ENCODE measurements around the gene ATP2C2. TPM values are rescaled to one million over a fixed set of nuclear protein-coding genes. Genes with fewer than 3 reads are reported as not detected.
"Not testable (repeated sequence)": the region's sequence is repeated elsewhere in the genome, so short reads cannot be mapped to it uniquely, and the experiment has no call there.

ATP2C2 gene
- total RNA-seq, 1 donor from 2014 or later: not detected

DNA sequence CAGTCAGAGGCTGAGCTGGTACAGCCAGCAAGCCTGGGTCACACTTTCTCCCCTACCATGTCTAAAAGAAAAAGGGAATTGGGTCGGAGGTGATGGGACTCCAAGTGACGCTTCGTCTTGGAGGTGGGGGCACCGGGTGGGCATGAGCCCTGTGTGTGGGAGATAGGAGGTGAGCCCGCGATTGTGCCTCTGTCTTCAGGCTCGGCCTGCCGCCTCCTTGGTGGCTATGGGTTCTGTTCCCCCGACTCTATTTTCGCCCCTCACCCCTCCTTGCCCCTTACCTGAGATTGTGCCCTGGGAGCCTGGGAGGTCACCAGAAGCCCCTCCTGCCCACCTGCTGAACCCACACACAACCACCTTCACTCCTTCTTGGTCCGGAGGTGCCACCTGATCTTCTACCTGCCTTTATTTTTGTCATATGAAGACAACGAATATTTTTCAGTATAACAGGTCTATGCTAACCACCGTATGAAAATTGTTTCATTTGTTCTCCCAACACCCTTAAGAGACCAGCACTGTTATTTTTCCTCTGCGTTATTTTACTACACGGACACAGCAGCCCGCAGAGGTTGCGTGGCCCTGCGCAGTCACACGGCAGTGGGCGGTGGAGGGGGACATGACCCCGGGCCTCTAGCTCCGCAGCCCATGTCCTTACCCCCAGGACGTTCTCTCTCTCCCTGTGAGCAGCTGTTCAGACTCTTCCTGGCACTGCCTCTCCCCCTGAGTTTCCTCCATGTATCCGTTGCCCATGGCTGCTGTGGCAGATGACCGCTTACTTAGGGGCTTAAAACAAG, 49.9 kb downstream of the ATP2C2 start:
- H3K27ac Mint-ChIP-seq: no peak overlapping the region

DNA sequence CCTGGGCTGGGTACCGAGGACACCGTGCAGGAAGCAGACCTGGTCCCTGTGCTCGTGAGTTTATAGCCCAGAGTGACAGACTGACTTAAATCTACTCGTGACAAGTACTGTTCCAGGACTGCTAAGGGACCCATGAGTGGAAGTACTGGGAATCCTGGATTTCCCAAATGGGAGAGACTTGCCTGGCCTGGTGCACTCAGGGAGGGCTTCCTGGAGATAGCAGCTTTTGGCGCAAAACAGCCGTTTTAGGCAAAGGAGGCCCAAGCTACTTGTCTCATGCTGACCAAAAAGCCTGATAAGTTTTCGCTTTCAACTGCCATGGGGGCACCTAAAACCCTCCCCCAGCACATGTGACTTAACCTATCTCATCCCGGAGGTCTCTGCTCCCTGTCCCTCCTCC, 51.4 kb downstream of the ATP2C2 start:
- DNase-seq: no peak
- no peaks in the 10 kb centered on the region for H3K36me3 Mint-ChIP-seq (ENCODE audit: low read depth)
- peaks cover 4% of the 10 kb centered on the region for H3K4me1 Mint-ChIP-seq
- no peak overlapping the region for H3K27ac Mint-ChIP-seq
- peaks cover 4% of the 10 kb centered on the region for H3K9me3 Mint-ChIP-seq
- intact Hi-C loops (cut with micrococcal nuclease): no loop called here
- no peak overlapping the region for H3K4me3 Mint-ChIP-seq
- no peaks in the 10 kb centered on the region for H3K27me3 Mint-ChIP-seq

More for the DNA sequence above, 49.9 kb downstream of the ATP2C2 start:
- Mint-ChIP-seq H3K27me3 (peaks cover 3% of the 10 kb centered on the region), H3K4me1 (peaks cover 4% of the 10 kb centered on the region), H3K9me3 (peaks cover 4% of the 10 kb centered on the region), H3K4me3 (no peak overlapping the region), H3K36me3 (ENCODE audit: low read depth) (no peaks in the 10 kb centered on the region)
- intact Hi-C loops (cut with micrococcal nuclease): no loop called here
- DNase-seq: no peak

DNA sequence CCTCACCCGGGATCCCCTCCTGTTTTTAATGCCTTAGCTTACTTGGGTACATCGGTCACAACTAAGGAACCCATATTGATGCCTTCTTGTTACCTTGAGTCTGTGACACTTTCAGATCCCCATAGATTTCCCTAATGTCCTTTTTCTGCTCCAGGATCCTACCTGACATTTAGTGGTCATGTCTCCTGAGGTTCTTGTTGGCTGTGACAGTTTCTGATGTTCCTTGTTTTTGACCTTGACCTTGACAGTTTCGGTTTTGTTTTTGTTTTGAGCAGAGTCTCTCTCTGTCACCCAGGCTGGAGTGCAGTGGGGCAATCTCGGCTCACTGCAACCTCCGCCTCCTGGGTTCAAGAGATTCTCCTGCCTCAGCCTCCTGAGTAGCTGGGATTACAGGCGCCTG, 52.2 kb downstream of the ATP2C2 start:
- intact Hi-C loops (cut with micrococcal nuclease); H3K27me3 Mint-ChIP-seq; H3K4me3 Mint-ChIP-seq; DNase-seq; H3K9me3 Mint-ChIP-seq; H3K4me1 Mint-ChIP-seq; H3K36me3 Mint-ChIP-seq (ENCODE audit: low read depth): not testable (repeated sequence)
- peak overlapping the region; percentile 25 for H3K27ac Mint-ChIP-seq

GRCh38 chr16:84421081-84421937, 53.0 kb downstream of the ATP2C2 start:
- no peaks in the 10 kb centered on the region for H3K36me3 Mint-ChIP-seq (ENCODE audit: low read depth)
- H3K9me3 Mint-ChIP-seq: peaks cover 4% of the 10 kb centered on the region
- no peaks in the 10 kb centered on the region for H3K27me3 Mint-ChIP-seq
- no peak overlapping the region for H3K27ac Mint-ChIP-seq
- intact Hi-C loops (cut with micrococcal nuclease): no loop called here
- H3K4me3 Mint-ChIP-seq: no peak overlapping the region
- no peak for DNase-seq
- H3K4me1 Mint-ChIP-seq: peaks cover 4% of the 10 kb centered on the region

GRCh38 chr16:84421938-84422220, 53.5 kb downstream of the ATP2C2 start:
- intact Hi-C loops (cut with micrococcal nuclease): no loop called here
- no peak for DNase-seq
- Mint-ChIP-seq H3K36me3 (ENCODE audit: low read depth) (no peaks in the 10 kb centered on the region), H3K9me3 (peaks cover 4% of the 10 kb centered on the region), H3K27me3 (no peaks in the 10 kb centered on the region), H3K27ac (no peak overlapping the region), H3K4me1 (peaks cover 4% of the 10 kb centered on the region), H3K4me3 (no peak overlapping the region)

DNA sequence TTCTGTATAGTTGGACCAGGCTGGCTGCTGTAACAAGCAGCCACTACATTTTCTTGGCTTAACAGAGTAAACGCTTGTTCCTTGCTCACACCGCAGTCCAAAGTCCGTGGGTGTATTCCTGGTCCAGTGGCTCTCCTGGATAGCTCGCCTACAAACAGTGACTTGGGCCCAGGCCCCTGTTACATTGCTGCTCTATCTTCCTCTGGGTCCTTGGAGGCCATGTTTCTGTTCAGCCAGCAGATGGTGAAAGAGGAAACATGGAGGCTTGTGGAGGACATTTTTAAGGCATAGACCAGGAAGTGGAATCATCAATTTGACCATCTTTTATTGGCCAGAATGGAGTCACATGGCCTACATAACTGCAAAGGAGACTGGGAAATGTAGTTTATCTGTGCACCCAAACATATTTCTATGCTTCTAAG, 55.1 kb downstream of the ATP2C2 start:
- H3K36me3 Mint-ChIP-seq (ENCODE audit: low read depth): no peaks in the 10 kb centered on the region
- peaks cover 4% of the 10 kb centered on the region for H3K4me1 Mint-ChIP-seq
- DNase-seq: no peak
- intact Hi-C loops (cut with micrococcal nuclease): no loop called here
- H3K4me3 Mint-ChIP-seq: no peak overlapping the region
- H3K9me3 Mint-ChIP-seq: peaks cover 4% of the 10 kb centered on the region
- H3K27ac Mint-ChIP-seq: no peak overlapping the region
- no peaks in the 10 kb centered on the region for H3K27me3 Mint-ChIP-seq

GRCh38 chr16:84425696-84426095, 57.4 kb downstream of the ATP2C2 start:
- Mint-ChIP-seq H3K27ac (no peak overlapping the region), H3K27me3 (no peaks in the 10 kb centered on the region), H3K36me3 (ENCODE audit: low read depth) (no peaks in the 10 kb centered on the region), H3K4me1 (no peaks in the 10 kb centered on the region), H3K9me3 (peaks cover 4% of the 10 kb centered on the region), H3K4me3 (no peak overlapping the region)
- intact Hi-C loops (cut with micrococcal nuclease): no loop called here
- DNase-seq: no peak

DNA sequence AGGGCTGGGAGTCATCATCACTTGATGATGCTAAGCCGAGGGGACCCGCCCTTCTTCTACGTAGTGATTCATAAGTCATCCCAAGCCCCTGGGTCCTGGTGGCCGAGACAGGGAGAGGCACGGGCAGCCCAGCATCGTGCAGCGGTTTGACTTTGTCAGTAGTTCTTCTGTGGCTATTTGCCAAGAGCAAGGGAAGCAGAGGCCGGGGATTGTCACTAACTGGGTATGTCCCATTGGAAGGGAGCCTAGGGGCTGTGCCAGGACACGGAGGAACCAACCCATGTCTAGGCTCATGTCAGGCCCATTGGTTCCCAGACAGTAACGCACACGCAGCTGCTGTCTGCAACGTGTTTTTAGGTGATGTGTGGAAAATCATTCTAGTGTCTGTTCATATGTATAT, 58.5 kb downstream of the ATP2C2 start:
- Mint-ChIP-seq H3K4me1 (no peaks in the 10 kb centered on the region), H3K9me3 (peaks cover 4% of the 10 kb centered on the region), H3K36me3 (ENCODE audit: low read depth) (no peaks in the 10 kb centered on the region), H3K27ac (no peak overlapping the region), H3K27me3 (no peaks in the 10 kb centered on the region), H3K4me3 (no peak overlapping the region)
- intact Hi-C loops (cut with micrococcal nuclease): no loop called here
- no peak for DNase-seq

DNA sequence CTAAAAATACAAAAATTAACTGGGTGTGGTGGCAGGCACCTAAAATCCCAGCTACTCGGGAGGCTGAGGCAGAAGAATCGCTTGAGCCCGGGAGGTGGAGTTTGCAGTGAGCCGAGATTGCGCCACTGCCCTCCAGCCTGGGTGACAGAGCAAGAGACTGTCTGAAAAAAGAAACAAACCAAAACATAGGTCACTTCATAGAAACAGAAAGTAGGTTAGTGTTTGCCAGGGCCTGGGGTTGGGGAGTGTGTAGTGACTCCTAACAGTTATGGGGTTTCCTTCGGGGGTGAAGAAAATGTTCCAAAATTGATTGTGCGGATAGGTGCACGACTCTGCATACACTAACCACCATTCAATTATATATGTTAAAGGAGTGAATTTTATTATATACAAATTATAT, 59.2 kb downstream of the ATP2C2 start:
- intact Hi-C loops (cut with micrococcal nuclease): no loop called here
- H3K27me3 Mint-ChIP-seq: no peaks in the 10 kb centered on the region
- no peak overlapping the region for H3K4me3 Mint-ChIP-seq
- H3K4me1 Mint-ChIP-seq: no peaks in the 10 kb centered on the region
- DNase-seq: no peak
- H3K27ac Mint-ChIP-seq: no peak overlapping the region
- peaks cover 4% of the 10 kb centered on the region for H3K9me3 Mint-ChIP-seq
- no peaks in the 10 kb centered on the region for H3K36me3 Mint-ChIP-seq (ENCODE audit: low read depth)

- no peak overlapping the region for H3K4me3 Mint-ChIP-seq
- no peaks in the 10 kb centered on the region for H3K4me1 Mint-ChIP-seq
- H3K9me3 Mint-ChIP-seq: no peaks in the 10 kb centered on the region
- no peaks in the 10 kb centered on the region for H3K27me3 Mint-ChIP-seq
- no peak for DNase-seq
- H3K27ac Mint-ChIP-seq: no peak overlapping the region
- intact Hi-C loops (cut with micrococcal nuclease): no loop called here
- no peaks in the 10 kb centered on the region for H3K36me3 Mint-ChIP-seq (ENCODE audit: low read depth)
Observed at GRCh38 chr16:84430860-84431259, 62.5 kb downstream of the ATP2C2 start.

GRCh38 chr16:84434800-84435199, 66.5 kb downstream of the ATP2C2 start:
- Mint-ChIP-seq H3K9me3 (no peaks in the 10 kb centered on the region), H3K27me3 (peaks cover 1% of the 10 kb centered on the region), H3K27ac (no peak overlapping the region), H3K4me1 (no peaks in the 10 kb centered on the region), H3K4me3 (no peak overlapping the region), H3K36me3 (ENCODE audit: low read depth) (no peaks in the 10 kb centered on the region)
- intact Hi-C loops (cut with micrococcal nuclease): no loop called here
- no peak for DNase-seq

DNA sequence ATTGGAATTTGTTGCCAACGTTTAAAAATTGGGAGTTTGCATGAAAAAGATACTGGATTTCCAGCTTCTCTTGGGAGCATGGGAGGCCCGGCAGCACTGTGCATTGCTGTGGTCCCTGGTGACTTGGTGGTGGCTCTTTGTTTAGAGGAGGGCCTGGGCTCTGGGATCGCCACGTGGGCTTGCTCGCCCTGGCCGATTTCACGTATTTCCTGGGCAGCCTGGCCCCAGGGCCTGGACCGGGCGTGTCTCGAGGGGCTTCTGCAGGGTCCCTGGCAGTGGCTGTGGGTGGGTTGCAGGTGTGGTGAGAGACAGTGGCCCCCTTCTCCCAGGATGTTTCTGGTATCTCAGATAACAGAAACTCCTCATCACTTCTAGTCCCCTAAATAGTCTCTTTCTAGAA, 67.9 kb downstream of the ATP2C2 start:
- H3K9me3 Mint-ChIP-seq: no peaks in the 10 kb centered on the region
- no peaks in the 10 kb centered on the region for H3K4me1 Mint-ChIP-seq
- intact Hi-C loops (cut with micrococcal nuclease): no loop called here
- no peak for DNase-seq
- peaks cover 3% of the 10 kb centered on the region for H3K27me3 Mint-ChIP-seq
- no peaks in the 10 kb centered on the region for H3K36me3 Mint-ChIP-seq (ENCODE audit: low read depth)
- no peak overlapping the region for H3K27ac Mint-ChIP-seq
- H3K4me3 Mint-ChIP-seq: no peak overlapping the region

- H3K4me1 Mint-ChIP-seq: peaks cover 2% of the 10 kb centered on the region
- H3K27ac Mint-ChIP-seq: no peak overlapping the region
- no peak for DNase-seq
- no peaks in the 10 kb centered on the region for H3K36me3 Mint-ChIP-seq (ENCODE audit: low read depth)
- intact Hi-C loops (cut with micrococcal nuclease): no loop called here
- H3K4me3 Mint-ChIP-seq: no peak overlapping the region
- peaks cover 13% of the 10 kb centered on the region for H3K27me3 Mint-ChIP-seq
- no peaks in the 10 kb centered on the region for H3K9me3 Mint-ChIP-seq
Observed at GRCh38 chr16:84438971-84439696, 70.8 kb downstream of the ATP2C2 start.

Data from activated CD4-positive, alpha-beta T cell treated with anti-CD3 and anti-CD28 coated beads, Interleukin-2, amount 10 ng/mL, durations not matched to agents 24 days and 14 days (primary cell).